Nephron progenitor cell (in vitro differentiated cells): ENCODE measurements around the gene CCDC70.

ENCODE experiments used
- DNase-seq: peaks from one replicate; pipeline ENCODE4 v3.0.0; 2021
- H3K27ac Mint-ChIP-seq: 2 replicates; pipeline ENCODE4 v1.8.0; 2021; ENCODE audit warnings: mild to moderate bottlenecking, moderate library complexity, mixed read lengths
- H3K27me3 Mint-ChIP-seq: 2 replicates; pipeline ENCODE4 v1.8.0; 2021; ENCODE audit warnings: mild to moderate bottlenecking, low read depth, mixed read lengths; ENCODE audit not compliant: poor library complexity
- H3K36me3 Mint-ChIP-seq: 2 replicates; pipeline ENCODE4 v1.8.0; 2021; ENCODE audit warnings: low read depth, mixed read lengths
- H3K4me1 Mint-ChIP-seq: 2 replicates; pipeline ENCODE4 v1.8.0; 2021; ENCODE audit warnings: mixed read lengths
- H3K4me3 Mint-ChIP-seq: 2 replicates; pipeline ENCODE4 v1.8.0; 2021; ENCODE audit warnings: mild to moderate bottlenecking, moderate library complexity, mixed read lengths
- H3K9me3 Mint-ChIP-seq: 2 replicates; pipeline ENCODE4 v1.8.0; 2021; ENCODE audit warnings: mild to moderate bottlenecking, moderate library complexity, mixed read lengths
- TF ChIP-seq, protein P1 (sequence below): fragments of 200-600 bp; sonication (generic); IDR thresholded peaks from 2 replicates; pipeline ENCODE4 v1.5.0; 2021; ENCODE audit warnings: antibody characterized with exemption

CCDC70 gene

DNA sequence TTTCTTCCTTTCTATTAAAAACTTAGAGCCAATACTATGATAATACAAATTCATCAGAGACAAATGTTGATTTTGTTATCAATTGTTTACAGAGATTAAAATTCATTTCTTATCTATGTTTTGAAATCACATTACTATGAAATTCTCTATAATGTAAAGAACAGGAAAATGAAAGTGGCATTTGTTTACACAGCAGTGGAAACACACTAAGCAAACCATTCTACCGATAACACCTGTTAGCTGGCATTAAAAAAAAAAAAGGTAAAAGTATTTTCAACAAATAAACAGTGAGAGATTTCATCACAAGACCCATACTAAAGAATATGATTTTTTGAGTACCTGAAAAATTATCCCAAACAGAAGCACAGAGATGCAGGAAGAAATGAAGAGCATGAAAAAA lies 4.8 kb upstream of the CCDC70 start:
- no peak overlapping the region for H3K4me3 Mint-ChIP-seq
- H3K4me1 Mint-ChIP-seq: peaks cover 10% of the 10 kb centered on the region
- peaks cover 14% of the 10 kb centered on the region for H3K9me3 Mint-ChIP-seq
- H3K36me3 Mint-ChIP-seq: no peaks in the 10 kb centered on the region
- H3K27me3 Mint-ChIP-seq: peaks cover 10% of the 10 kb centered on the region
- DNase-seq: no peak
- no peak overlapping the region for H3K27ac Mint-ChIP-seq
- TF ChIP-seq, protein P1, sequence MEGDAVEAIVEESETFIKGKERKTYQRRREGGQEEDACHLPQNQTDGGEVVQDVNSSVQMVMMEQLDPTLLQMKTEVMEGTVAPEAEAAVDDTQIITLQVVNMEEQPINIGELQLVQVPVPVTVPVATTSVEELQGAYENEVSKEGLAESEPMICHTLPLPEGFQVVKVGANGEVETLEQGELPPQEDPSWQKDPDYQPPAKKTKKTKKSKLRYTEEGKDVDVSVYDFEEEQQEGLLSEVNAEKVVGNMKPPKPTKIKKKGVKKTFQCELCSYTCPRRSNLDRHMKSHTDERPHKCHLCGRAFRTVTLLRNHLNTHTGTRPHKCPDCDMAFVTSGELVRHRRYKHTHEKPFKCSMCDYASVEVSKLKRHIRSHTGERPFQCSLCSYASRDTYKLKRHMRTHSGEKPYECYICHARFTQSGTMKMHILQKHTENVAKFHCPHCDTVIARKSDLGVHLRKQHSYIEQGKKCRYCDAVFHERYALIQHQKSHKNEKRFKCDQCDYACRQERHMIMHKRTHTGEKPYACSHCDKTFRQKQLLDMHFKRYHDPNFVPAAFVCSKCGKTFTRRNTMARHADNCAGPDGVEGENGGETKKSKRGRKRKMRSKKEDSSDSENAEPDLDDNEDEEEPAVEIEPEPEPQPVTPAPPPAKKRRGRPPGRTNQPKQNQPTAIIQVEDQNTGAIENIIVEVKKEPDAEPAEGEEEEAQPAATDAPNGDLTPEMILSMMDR: no peak

GRCh38 chr13:51858433-51859247 lies 3.1 kb upstream of the CCDC70 start:
- no peaks in the 10 kb centered on the region for H3K36me3 Mint-ChIP-seq
- H3K9me3 Mint-ChIP-seq: peaks cover 14% of the 10 kb centered on the region
- H3K27me3 Mint-ChIP-seq: peaks cover 11% of the 10 kb centered on the region
- H3K4me1 Mint-ChIP-seq: peaks cover 10% of the 10 kb centered on the region
- H3K27ac Mint-ChIP-seq: no peak overlapping the region
- DNase-seq: no peak
- H3K4me3 Mint-ChIP-seq: no peak overlapping the region
- TF ChIP-seq, protein P1: no peak

GRCh38 chr13:51862957-51863356 lies 1.2 kb downstream of the CCDC70 start:
- no peaks in the 10 kb centered on the region for H3K36me3 Mint-ChIP-seq
- H3K9me3 Mint-ChIP-seq: no peaks in the 10 kb centered on the region
- H3K27ac Mint-ChIP-seq: peak overlapping the region; percentile 2
- no peak overlapping the region for H3K4me3 Mint-ChIP-seq
- H3K4me1 Mint-ChIP-seq: peaks cover 10% of the 10 kb centered on the region
- peaks cover 7% of the 10 kb centered on the region for H3K27me3 Mint-ChIP-seq
- TF ChIP-seq, protein P1: no peak
- DNase-seq: no peak

DNA sequence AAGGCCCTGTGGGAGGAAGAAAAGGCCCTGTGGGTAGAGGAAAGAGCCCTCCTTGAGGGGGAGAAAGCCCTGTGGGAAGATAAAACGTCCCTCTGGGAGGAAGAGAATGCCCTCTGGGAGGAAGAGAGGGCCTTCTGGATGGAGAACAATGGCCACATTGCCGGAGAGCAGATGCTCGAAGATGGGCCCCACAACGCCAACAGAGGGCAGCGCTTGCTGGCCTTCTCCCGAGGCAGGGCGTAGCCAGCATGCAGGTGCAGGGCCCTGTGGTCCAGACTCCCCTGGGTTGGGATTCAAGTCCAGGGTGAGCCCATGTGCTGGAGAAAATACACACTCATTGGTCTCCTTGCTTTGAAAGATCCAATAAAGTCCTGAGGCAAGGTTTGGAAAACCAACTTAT lies 4.1 kb downstream of the CCDC70 start:
- H3K27ac Mint-ChIP-seq: no peak overlapping the region
- no peaks in the 10 kb centered on the region for H3K4me1 Mint-ChIP-seq
- H3K27me3 Mint-ChIP-seq: peaks cover 18% of the 10 kb centered on the region
- H3K4me3 Mint-ChIP-seq: no peak overlapping the region
- H3K36me3 Mint-ChIP-seq: no peaks in the 10 kb centered on the region
- no peaks in the 10 kb centered on the region for H3K9me3 Mint-ChIP-seq
- no peak for DNase-seq
- TF ChIP-seq, protein P1: no peak

DNA sequence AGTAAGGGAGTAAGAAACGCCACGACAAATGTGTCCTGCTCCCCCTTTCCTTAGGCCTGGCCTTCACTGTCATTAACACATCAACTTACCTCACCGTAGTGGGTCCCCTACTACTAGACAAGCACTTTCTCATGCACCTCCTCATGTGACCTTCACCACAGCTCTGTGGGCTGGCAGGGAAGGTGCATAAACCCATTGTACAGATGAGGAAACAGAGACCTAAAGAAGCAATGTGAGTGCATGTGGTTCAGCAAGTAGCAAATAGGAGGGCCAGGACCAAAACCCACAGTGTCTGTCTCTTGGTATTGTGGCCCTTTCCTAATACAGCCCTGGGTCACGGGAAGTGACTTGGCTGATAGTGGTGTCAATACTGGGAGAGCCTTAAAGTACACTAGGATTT lies 5.3 kb downstream of the CCDC70 start:
- Mint-ChIP-seq H3K4me3 (no peak overlapping the region), H3K27me3 (peaks cover 18% of the 10 kb centered on the region), H3K9me3 (no peaks in the 10 kb centered on the region), H3K4me1 (no peaks in the 10 kb centered on the region), H3K27ac (no peak overlapping the region), H3K36me3 (no peaks in the 10 kb centered on the region)
- TF ChIP-seq, protein P1: no peak
- no peak for DNase-seq

DNA sequence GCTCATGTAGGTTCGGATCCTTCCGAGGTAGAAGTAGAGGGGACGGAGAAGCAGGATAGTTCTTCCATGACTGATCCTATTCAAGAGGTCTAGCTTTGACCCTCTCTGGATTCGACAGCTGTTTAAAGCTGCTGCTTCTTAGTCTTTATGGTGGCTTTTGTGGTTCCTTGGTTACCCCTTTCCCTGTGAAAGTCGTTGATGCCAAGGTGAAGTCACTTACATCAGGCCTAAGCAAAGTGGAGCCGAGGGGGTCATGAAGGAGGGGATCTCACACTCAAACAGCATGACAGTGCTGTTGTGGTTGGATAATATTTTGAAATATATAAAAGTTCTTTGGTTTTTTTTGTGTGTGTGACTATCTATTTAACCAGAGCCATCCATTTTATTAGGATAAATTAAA lies 8.1 kb downstream of the CCDC70 start:
- Mint-ChIP-seq H3K4me1 (peaks cover 8% of the 10 kb centered on the region), H3K4me3 (no peak overlapping the region), H3K36me3 (no peaks in the 10 kb centered on the region), H3K9me3 (no peaks in the 10 kb centered on the region), H3K27me3 (peaks cover 14% of the 10 kb centered on the region), H3K27ac (no peak overlapping the region)
- no peak for DNase-seq
- TF ChIP-seq, protein P1: no peak
